GM12878 (cell line): ENCODE data around the gene PODXL2. TPM values are rescaled to one million over a fixed set of nuclear protein-coding genes. Genes with fewer than 3 reads are reported as not detected.

Experiments
- ATAC-seq: fragments of 200-7000 bp; cut with Tn5 transposase; 3 replicates; pipeline ENCODE4 v1.9.1; 2020; ENCODE audit warnings: mild to moderate bottlenecking, moderate library complexity
- BruUV-seq: library from RNA; stranded (reverse); fragments of 400-500 nt; replicated peaks from 2 replicates; lab custom pipeline; 2021; lab: Mats Ljungman, UMichigan
- CTCF ChIA-PET: fragments of 300-600 bp; sonication (Branson Sonifier 250); formaldehyde crosslinking; extraction: SDS; loops from one replicate; lab custom pipeline; 2021; ENCODE audit warnings: inconsistent platforms; lab: Yijun Ruan, JAX
- POLR2A ChIA-PET: fragments of 350-600 bp; formaldehyde crosslinking; extraction: SDS; loops from one replicate; lab custom pipeline; 2021; ENCODE audit warnings: inconsistent platforms; lab: Charles Lee
- RAD21 ChIA-PET: fragments of 300-600 bp; sonication (Branson Sonifier 250); formaldehyde crosslinking; loops from one replicate; lab custom pipeline; 2023; ENCODE audit warnings: antibody characterized with exemption; ENCODE audit not compliant: unreplicated experiment; lab: Charles Lee
- SMC1A ChIA-PET: fragments of 300-600 bp; sonication (Branson Sonifier 250); formaldehyde crosslinking; loops from one replicate; lab custom pipeline; 2023; ENCODE audit not compliant: unreplicated experiment, uncharacterized antibody; lab: Charles Lee
- DNase-seq: peaks from one replicate; pipeline ENCODE4 v3.0.0-alpha.2; 2011; ENCODE audit warnings: low read depth, low spot score
- FAIRE-seq: peaks from 3 replicates; lab custom pipeline; 2011; peaks lifted over from hg19 to GRCh38; lab: Jason Lieb, UNC
- H2AFZ ChIP-seq: 2 replicates; pipeline ENCODE4 v1.6.0; 2011; ENCODE audit warnings: low read depth, low read length, control low read depth; ENCODE audit not compliant: control insufficient read depth
- H3K27ac ChIP-seq: 2 replicates; pipeline ENCODE4 v1.5.1; 2011; ENCODE audit warnings: control low read depth; ENCODE audit not compliant: control insufficient read depth, insufficient read depth
- H3K27me3 ChIP-seq, 2 experiments: replicated peaks in 1 of 2; 2 replicates each; pipeline versions ENCODE4 v1.6.0 to v1.6.1; 2011; ENCODE audit warnings: low read length in 1 of 2; ENCODE audit not compliant: control insufficient read depth in 2 of 2, insufficient read depth in 2 of 2
- H3K36me3 ChIP-seq, 2 experiments: 2 replicates each; pipeline ENCODE4 v1.5.1; 2011; ENCODE audit warnings: low read length in 1 of 2; ENCODE audit not compliant: control insufficient read depth in 2 of 2, insufficient read depth in 2 of 2
- H3K4me1 ChIP-seq: 2 replicates; pipeline ENCODE4 v1.6.1; 2011; ENCODE audit warnings: mild to moderate bottlenecking, low read length, moderate library complexity, mixed read lengths; ENCODE audit not compliant: control insufficient read depth, insufficient read depth
- H3K4me2 ChIP-seq: 2 replicates; pipeline ENCODE4 v1.6.0; 2011; ENCODE audit warnings: control low read depth; ENCODE audit not compliant: control insufficient read depth, insufficient read depth
- H3K4me3 ChIP-seq: fragments of 200-600 bp; sonication (generic); 2 replicates; pipeline ENCODE4 v1.5.1; 2016
- H3K79me2 ChIP-seq: 2 replicates; pipeline ENCODE4 v1.6.0; 2011; ENCODE audit warnings: low read length; ENCODE audit not compliant: control insufficient read depth, insufficient read depth
- H3K9ac ChIP-seq: 2 replicates; pipeline ENCODE4 v1.8.0; 2011; ENCODE audit warnings: low read length, control low read depth, mixed read lengths; ENCODE audit not compliant: control insufficient read depth, insufficient read depth
- H3K9me3 ChIP-seq: replicated peaks from 3 replicates; pipeline ENCODE4 v1.5.1; 2011; ENCODE audit warnings: mild to moderate bottlenecking, low read length; ENCODE audit not compliant: control insufficient read depth, insufficient read depth
- H4K20me1 ChIP-seq: 2 replicates; pipeline ENCODE4 v1.6.0; 2011; ENCODE audit not compliant: control insufficient read depth, insufficient read depth
- ASH2L ChIP-seq: fragments of 300-600, 200-600 bp; sonication (generic); IDR thresholded peaks from 2 replicates; pipeline ENCODE4 v1.6.1; 2017; ENCODE audit warnings: low read depth, mild to moderate bottlenecking, borderline replicate concordance
- BACH1 ChIP-seq: fragments of 450-650 bp; IDR thresholded peaks from 2 replicates; pipeline ENCODE4 v1.6.1; 2017; ENCODE audit warnings: mild to moderate bottlenecking, borderline replicate concordance
- CEBPZ ChIP-seq: fragments of 150-350 bp; IDR thresholded peaks from 2 replicates; pipeline ENCODE4 v1.6.1; 2016; ENCODE audit warnings: low read depth, low read length
- E2F8 ChIP-seq: fragments of 450-650 bp; IDR thresholded peaks from 2 replicates; pipeline ENCODE4 v1.6.1; 2018; ENCODE audit warnings: mild to moderate bottlenecking, low read depth, moderate library complexity; ENCODE audit not compliant: partially characterized antibody
- FOXM1 ChIP-seq: IDR thresholded peaks from 2 replicates; pipeline ENCODE4 v1.6.1; 2012; ENCODE audit warnings: low read depth, mild to moderate bottlenecking, inconsistent platforms, low read length, moderate library complexity
- HDAC6 ChIP-seq: fragments of 200-600 bp; sonication (generic); IDR thresholded peaks from one replicate; pipeline ENCODE4 v1.8.0; 2017; ENCODE audit warnings: antibody characterized with exemption; ENCODE audit not compliant: unreplicated experiment
- IRF3 ChIP-seq: fragments of 450-650 bp; IDR thresholded peaks from 2 replicates; pipeline ENCODE4 v1.6.1; 2014; ENCODE audit warnings: mild to moderate bottlenecking
- JUND ChIP-seq: IDR thresholded peaks from 2 replicates; pipeline ENCODE4 v1.6.1; 2012; ENCODE audit warnings: low read depth, mild to moderate bottlenecking, low read length, improper control_type of control experiment, moderate library complexity
- LARP7 ChIP-seq: fragments of 450-650 bp; IDR thresholded peaks from 2 replicates; pipeline ENCODE4 v1.6.1; 2017; ENCODE audit warnings: mild to moderate bottlenecking
- NR2C1 ChIP-seq: fragments of 450-650 bp; IDR thresholded peaks from 2 replicates; pipeline ENCODE4 v1.6.1; 2017; ENCODE audit warnings: antibody characterized with exemption, mild to moderate bottlenecking, moderate library complexity
- NRF1 ChIP-seq: conservative IDR thresholded peaks from 2 replicates; pipeline ENCODE4 v1.6.1; 2011; ENCODE audit warnings: mild to moderate bottlenecking, low read depth, low read length, improper control_type of control experiment
- POLR2AphosphoS2 ChIP-seq: IDR thresholded peaks from 2 replicates; pipeline ENCODE4 v1.6.1; 2011; ENCODE audit warnings: low read depth, mild to moderate bottlenecking, low read length, improper control_type of control experiment, moderate library complexity
- SUZ12 ChIP-seq: fragments of 200-600 bp; sonication (generic); IDR thresholded peaks from one replicate; pipeline ENCODE4 v1.6.1; 2018; ENCODE audit warnings: antibody characterized with exemption, mild to moderate bottlenecking; ENCODE audit not compliant: unreplicated experiment
- WGBS: methylation state at CpG from one replicate; pipeline ENCODE4 v1.1.6; 2016; ENCODE audit warnings: low lambda C conversion rate; ENCODE audit not compliant: insufficient replicate concordance, insufficient coverage; ENCODE audit errors: missing lambda C conversion rate; 5-methylcytosine and 5-hydroxymethylcytosine counted together
- in situ Hi-C: fragments of 300-500 bp; cut with MboI; formaldehyde crosslinking; loops from 9 replicates; pipeline ENCODE4 v1.14.3; 2018; ENCODE audit warnings: mixed read lengths
- intact Hi-C: fragments of 100-400 bp; cut with micrococcal nuclease; formaldehyde crosslinking; loops from one replicate; pipeline ENCODE4 v1.14.2; 2022; ENCODE audit not compliant: unreplicated experiment
- polyA plus RNA-seq, 11 experiments: library from polyadenylated mRNA; depleted of rRNA in 4 of 11; unstranded in 6 of 11; stranded (reverse) in 5 of 11; fragments of >200 nt; fragmentation: Nextera tagmentation in 4 of 11; fragmentation: Illumina TruSeq in 1 of 11; extraction: Ambion mirVana in 4 of 11; extraction: Trizol in 1 of 11; gene quantifications; 1 replicate in 1 of 11; 2 replicates in 10 of 11; pipeline versions ENCODE4 v1.2.1 to v1.2.3, GENCODE V29; 2011 to 2016; ENCODE audit warnings: inconsistent platforms in 2 of 11, missing spikeins in 2 of 11, low read depth in 1 of 11
- total RNA-seq, 4 experiments: library from RNA; depleted of rRNA in 3 of 4; stranded (reverse); fragments of >200 nt in 3 of 4; fragmentation: Illumina TruSeq in 1 of 4; extraction: Trizol in 1 of 4; gene quantifications; 2 replicates each; pipeline versions ENCODE4 v1.2.1 to v1.2.3, GENCODE V29; 2013 to 2021

PODXL2 gene
- total and polyA plus RNA-seq, 10 of the 15 experiments (the other 5 are each of a cell fraction or from before 2014, with no cell fraction given): 0.03 to 24.4 (median 13.6) TPM; not detected in 2

GRCh38 chr3:127612966-127613365, 16.0 kb upstream of the PODXL2 start:
- TF ChIP-seq HDAC6 (no peak), POLR2AphosphoS2 (no peak), E2F8 (no peak), FOXM1 (no peak), BACH1 (no peak), NRF1 (no peak), SUZ12 (no peak), JUND (no peak), LARP7 (no peak), ASH2L (no peak), CEBPZ (no peak), NR2C1 (no peak), IRF3 (no peak)
- Histone ChIP-seq H3K4me2 (no peak overlapping the region), H3K9me3 (no peaks in the 10 kb centered on the region), H3K27me3 (no peaks in the 10 kb centered on the region), H3K36me3 (peaks cover 53 to 68% of the 10 kb centered on the region in 2 experiments), H3K79me2 (peaks cover 2% of the 10 kb centered on the region), H4K20me1 (0 out of 2 replicates have a peak, but pooled peaks cover 3% of the 10 kb centered on the region), H3K4me3 (no peak overlapping the region), H3K27ac (no peak overlapping the region), H3K9ac (no peak overlapping the region), H3K4me1 (no peaks in the 10 kb centered on the region; the same call in 1 of the 2 replicates), H2AFZ (no peak overlapping the region)
- ChIA-PET POLR2A (no interaction called here), CTCF (no interaction called here), RAD21 (no interaction called here), SMC1A (interaction anchor here (1.0 kb wide), 1 partner anchor 38 kb away, joined by 4 read pairs; no protein-coding TSS in a partner anchor)
- in situ Hi-C loops (no loop called here), intact Hi-C loops (no loop called here)
- FAIRE-seq (no peak), DNase-seq (no peak), ATAC-seq (no peak)
- no TSS peak for BruUV-seq
- 98% methylated on average over 6 of the region's 6 CpGs for WGBS
